AG10803 (cell line): ENCODE results near the gene RECQL.
"Not testable (repeated sequence)": the region's sequence is repeated elsewhere in the genome, so short reads cannot be mapped to it uniquely, and the experiment has no call there.

ENCODE experiments used
- DNase-seq: peaks from one replicate; pipeline ENCODE4 v3.0.0; 2010; ENCODE audit warnings: low read depth
- H3K4me3 ChIP-seq: 2 replicates; pipeline ENCODE4 v1.5.1; 2011; ENCODE audit warnings: mild to moderate bottlenecking, low read length, control low read depth
- CTCF ChIP-seq: conservative IDR thresholded peaks from 2 replicates; pipeline ENCODE4 v1.5.1; 2011; ENCODE audit warnings: mild to moderate bottlenecking, low read length, control low read depth, inconsistent platforms

RECQL gene

GRCh38 chr12:21476949-21477348, 24.5 kb downstream of the RECQL start:
- DNase-seq: peak; percentile 8
- TF ChIP-seq CTCF: no peak
- H3K4me3 ChIP-seq: no peak overlapping the region

- DNase-seq: no peak
- TF ChIP-seq CTCF: no peak
- H3K4me3 ChIP-seq: no peak overlapping the region
Measured at GRCh38 chr12:21475552-21475951, 25.9 kb downstream of the RECQL start.

- no peak for DNase-seq
- no peak for TF ChIP-seq CTCF
- H3K4me3 ChIP-seq: no peak overlapping the region
Measured at GRCh38 chr12:21472197-21472823, 29.1 kb downstream of the RECQL start.

- TF ChIP-seq CTCF: no peak
- DNase-seq: no peak
- H3K4me3 ChIP-seq: no peak overlapping the region
Measured at GRCh38 chr12:21471294-21471693, 30.1 kb downstream of the RECQL start.

GRCh38 chr12:21467334-21467733, 34.1 kb downstream of the RECQL start:
- not testable (repeated sequence) for H3K4me3 ChIP-seq, DNase-seq

- DNase-seq: no peak
- no peak for TF ChIP-seq CTCF
Measured at GRCh38 chr12:21459474-21459873, 42.0 kb downstream of the RECQL start.

GRCh38 chr12:21456291-21456780, 45.1 kb downstream of the RECQL start:
- no peak overlapping the region for H3K4me3 ChIP-seq
- no peak for TF ChIP-seq CTCF
- DNase-seq: no peak

More at GRCh38 chr12:21459474-21459873, 42.0 kb downstream of the RECQL start:
- no peak overlapping the region for H3K4me3 ChIP-seq
